Smooth muscle cell (in vitro differentiated cells): ENCODE measurements around the gene PLXDC2. TPM values are rescaled to one million over a fixed set of nuclear protein-coding genes. Genes with fewer than 3 reads are reported as not detected.

ENCODE experiments used
- DNase-seq: peaks from one replicate; lab custom pipeline; 2025; ENCODE audit not compliant: unreplicated experiment; lab: John Stamatoyannopoulos, UW
- H2AFZ ChIP-seq: fragments of 200-600 bp; sonication (generic); 2 replicates; pipeline ENCODE4 v1.6.0; 2016; ENCODE audit warnings: antibody characterized with exemption, low read depth, mild to moderate bottlenecking
- H3F3A ChIP-seq: fragments of 200-600 bp; sonication (generic); 2 replicates; pipeline ENCODE4 v1.6.0; 2017; ENCODE audit warnings: antibody characterized with exemption, low read depth
- H3K27ac ChIP-seq: fragments of 200-600 bp; sonication (generic); 2 replicates; pipeline ENCODE4 v1.5.1; 2016; ENCODE audit warnings: low read depth, mild to moderate bottlenecking
- H3K27me3 ChIP-seq: fragments of 200-600 bp; sonication (generic); 2 replicates; pipeline ENCODE4 v1.6.1; 2016; ENCODE audit warnings: low read depth, mild to moderate bottlenecking
- H3K36me3 ChIP-seq: fragments of 200-600 bp; sonication (generic); 2 replicates; pipeline ENCODE4 v1.5.1; 2016; ENCODE audit warnings: low read depth
- H3K4me1 ChIP-seq: fragments of 200-600 bp; sonication (generic); 2 replicates; pipeline ENCODE4 v1.5.1; 2016; ENCODE audit warnings: low read depth
- H3K4me2 ChIP-seq: fragments of 200-600 bp; sonication (generic); 2 replicates; pipeline ENCODE4 v1.6.0; 2016; ENCODE audit warnings: mild to moderate bottlenecking
- H3K4me3 ChIP-seq: fragments of 200-600 bp; sonication (generic); 2 replicates; pipeline ENCODE4 v1.5.1; 2016; ENCODE audit warnings: mild to moderate bottlenecking
- H3K79me2 ChIP-seq: fragments of 200-600 bp; sonication (generic); 2 replicates; pipeline ENCODE4 v1.6.0; 2016; ENCODE audit warnings: low read depth, mild to moderate bottlenecking
- H3K9ac ChIP-seq: fragments of 200-600 bp; sonication (generic); 2 replicates; pipeline ENCODE4 v1.6.0; 2016; ENCODE audit warnings: low read depth
- H3K9me3 ChIP-seq: fragments of 200-600 bp; sonication (generic); replicated peaks from 2 replicates; pipeline ENCODE4 v1.5.1; 2016; ENCODE audit warnings: low read depth
- H4K20me1 ChIP-seq: fragments of 200-600 bp; sonication (generic); 2 replicates; pipeline ENCODE4 v1.6.0; 2016; ENCODE audit warnings: low read depth
- CTCF ChIP-seq: fragments of 200-600 bp; sonication (generic); IDR thresholded peaks from 2 replicates; pipeline ENCODE4 v1.5.1; 2017; ENCODE audit warnings: borderline replicate concordance, mild to moderate bottlenecking, antibody characterized with exemption; ENCODE audit not compliant: insufficient read depth, poor library complexity, severe bottlenecking
- WGBS: methylation state at CpG from one replicate; pipeline ENCODE4 v1.1.7; 2016; ENCODE audit warnings: low lambda C conversion rate; 5-methylcytosine and 5-hydroxymethylcytosine counted together
- polyA plus RNA-seq: library from polyadenylated mRNA; unstranded; fragments of >200 nt; fragmentation: Nextera tagmentation; extraction: Ambion mirVana; gene quantifications from 2 replicates; pipeline ENCODE4 v1.2.1, GENCODE V29; 2016
- total RNA-seq: library from RNA; depleted of rRNA; stranded (reverse); fragments of >200 nt; gene quantifications from 2 replicates; pipeline ENCODE4 v1.2.3, GENCODE V29; 2014

PLXDC2 gene
- total and polyA plus RNA-seq, 2 experiments from 2014 or later = 7.3 to 24.9 TPM

- Histone ChIP-seq H3K9ac (no peak overlapping the region), H3K27ac (no peak overlapping the region), H4K20me1 (no peaks in the 10 kb centered on the region), H3K27me3 (no peaks in the 10 kb centered on the region), H3K4me3 (no peak overlapping the region), H3K79me2 (no peaks in the 10 kb centered on the region), H3K9me3 (no peaks in the 10 kb centered on the region), H3F3A (no peaks in the 10 kb centered on the region), H3K4me1 (no peaks in the 10 kb centered on the region), H3K4me2 (no peak overlapping the region), H2AFZ (no peak overlapping the region), H3K36me3 (no peaks in the 10 kb centered on the region)
- no peak for DNase-seq
- TF ChIP-seq CTCF = no peak
Measured at GRCh38 chr10:20267734-20268133, 451.5 kb downstream of the PLXDC2 start.

- 51% methylated on average over 2 of the region's 2 CpGs for WGBS
- no peak for TF ChIP-seq CTCF
- peaks cover 7% of the 10 kb centered on the region for H3K4me1 ChIP-seq
- no peaks in the 10 kb centered on the region for H3K9me3 ChIP-seq
- no peak overlapping the region for H2AFZ ChIP-seq
- H3K4me2 ChIP-seq = no peak overlapping the region
- DNase-seq = no peak
- no peak overlapping the region for H3K9ac ChIP-seq
- H3K27ac ChIP-seq = no peak overlapping the region
- H3K27me3 ChIP-seq = no peaks in the 10 kb centered on the region
- no peak overlapping the region for H3K4me3 ChIP-seq
- no peaks in the 10 kb centered on the region for H3K79me2 ChIP-seq
- no peaks in the 10 kb centered on the region for H4K20me1 ChIP-seq
- H3K36me3 ChIP-seq = no peaks in the 10 kb centered on the region
- no peaks in the 10 kb centered on the region for H3F3A ChIP-seq
Measured at GRCh38 chr10:20271490-20271889, 455.3 kb downstream of the PLXDC2 start.

GRCh38 chr10:20272608-20273007 lies 456.4 kb downstream of the PLXDC2 start:
- Histone ChIP-seq H3K27ac (no peak overlapping the region), H3K27me3 (no peaks in the 10 kb centered on the region), H4K20me1 (no peaks in the 10 kb centered on the region), H3K4me3 (no peak overlapping the region), H3K36me3 (no peaks in the 10 kb centered on the region), H3K4me1 (peaks cover 8% of the 10 kb centered on the region), H3K9ac (no peak overlapping the region), H3K4me2 (no peak overlapping the region), H3K79me2 (no peaks in the 10 kb centered on the region), H3F3A (no peaks in the 10 kb centered on the region), H2AFZ (no peak overlapping the region), H3K9me3 (no peaks in the 10 kb centered on the region)
- DNase-seq = no peak
- TF ChIP-seq CTCF = no peak
- 31% methylated on average over 2 of the region's 2 CpGs for WGBS

- no peak overlapping the region for H3K4me3 ChIP-seq
- H3K79me2 ChIP-seq = no peaks in the 10 kb centered on the region
- H3K9ac ChIP-seq = no peak overlapping the region
- no peaks in the 10 kb centered on the region for H3F3A ChIP-seq
- no peaks in the 10 kb centered on the region for H3K36me3 ChIP-seq
- DNase-seq = no peak
- H3K4me2 ChIP-seq = no peak overlapping the region
- WGBS = 81% methylated on average over 3 of the region's 3 CpGs
- no peak overlapping the region for H2AFZ ChIP-seq
- no peaks in the 10 kb centered on the region for H4K20me1 ChIP-seq
- no peak for TF ChIP-seq CTCF
- H3K27ac ChIP-seq = no peak overlapping the region
- no peaks in the 10 kb centered on the region for H3K9me3 ChIP-seq
- H3K27me3 ChIP-seq = no peaks in the 10 kb centered on the region
- H3K4me1 ChIP-seq = peaks cover 8% of the 10 kb centered on the region
Measured at GRCh38 chr10:20274571-20274970, 458.3 kb downstream of the PLXDC2 start.
